Right lobe of liver (tissue), 4 donors: ENCODE measurements around the gene C1orf74.

Experiments
- POLR2A ChIP-seq: fragments of 450-650 bp; IDR thresholded peaks from one replicate; pipeline ENCODE4 v1.6.1; 2017; ENCODE audit warnings: antibody characterized with exemption, mild to moderate bottlenecking
- TF ChIP-seq, protein P1 (sequence below), 4 donors: fragments of 200-600 bp in 3 of 4; fragments of 450-650 bp in 1 of 4; IDR thresholded peaks; one replicate each; pipeline versions ENCODE4 v1.5.1 to v1.8.0; 2016 to 2022; ENCODE audit warnings: antibody characterized with exemption in 4 of 4, mild to moderate bottlenecking in 2 of 4
- donor health status: DM: no; HTN: no; CAD: no.
- donor health status: DM: no; HTN: no; CAD: no.
- donor health status: DM: no; HTN: yes; CAD: no.

DNA sequence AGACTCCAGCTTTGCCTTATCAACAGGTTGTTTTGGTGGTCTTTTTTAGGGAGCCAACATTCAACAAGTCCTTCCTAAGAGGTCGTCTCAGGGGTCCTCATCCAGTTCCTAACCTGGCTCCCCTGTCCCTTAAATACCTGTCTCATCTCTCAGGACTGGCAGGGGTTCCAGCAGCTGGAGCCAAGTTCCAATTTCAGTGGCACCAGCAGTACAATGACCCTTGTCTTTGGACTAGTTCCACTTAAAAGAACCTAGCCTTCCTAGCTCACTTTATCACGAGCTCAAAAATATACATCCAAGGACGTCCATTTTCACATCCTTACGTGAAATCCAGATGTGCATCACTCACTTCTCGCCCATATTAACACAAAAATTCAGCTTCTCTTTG, 47.2 kb downstream of the C1orf74 start:
- TF ChIP-seq, protein P1, sequence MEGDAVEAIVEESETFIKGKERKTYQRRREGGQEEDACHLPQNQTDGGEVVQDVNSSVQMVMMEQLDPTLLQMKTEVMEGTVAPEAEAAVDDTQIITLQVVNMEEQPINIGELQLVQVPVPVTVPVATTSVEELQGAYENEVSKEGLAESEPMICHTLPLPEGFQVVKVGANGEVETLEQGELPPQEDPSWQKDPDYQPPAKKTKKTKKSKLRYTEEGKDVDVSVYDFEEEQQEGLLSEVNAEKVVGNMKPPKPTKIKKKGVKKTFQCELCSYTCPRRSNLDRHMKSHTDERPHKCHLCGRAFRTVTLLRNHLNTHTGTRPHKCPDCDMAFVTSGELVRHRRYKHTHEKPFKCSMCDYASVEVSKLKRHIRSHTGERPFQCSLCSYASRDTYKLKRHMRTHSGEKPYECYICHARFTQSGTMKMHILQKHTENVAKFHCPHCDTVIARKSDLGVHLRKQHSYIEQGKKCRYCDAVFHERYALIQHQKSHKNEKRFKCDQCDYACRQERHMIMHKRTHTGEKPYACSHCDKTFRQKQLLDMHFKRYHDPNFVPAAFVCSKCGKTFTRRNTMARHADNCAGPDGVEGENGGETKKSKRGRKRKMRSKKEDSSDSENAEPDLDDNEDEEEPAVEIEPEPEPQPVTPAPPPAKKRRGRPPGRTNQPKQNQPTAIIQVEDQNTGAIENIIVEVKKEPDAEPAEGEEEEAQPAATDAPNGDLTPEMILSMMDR (IDR thresholded peaks at IDR 0.05): no peak
- TF ChIP-seq POLR2A: no peak
